CD4-positive, alpha-beta T cell treated with Interleukin-15 for 4 hours (primary cell): ENCODE results near the gene PLXNA4.

Source experiments
- DNase-seq: peaks from one replicate; pipeline ENCODE4 v3.0.0-alpha.2; 2020; ENCODE audit warnings: low spot score

The PLXNA4 gene

DNA sequence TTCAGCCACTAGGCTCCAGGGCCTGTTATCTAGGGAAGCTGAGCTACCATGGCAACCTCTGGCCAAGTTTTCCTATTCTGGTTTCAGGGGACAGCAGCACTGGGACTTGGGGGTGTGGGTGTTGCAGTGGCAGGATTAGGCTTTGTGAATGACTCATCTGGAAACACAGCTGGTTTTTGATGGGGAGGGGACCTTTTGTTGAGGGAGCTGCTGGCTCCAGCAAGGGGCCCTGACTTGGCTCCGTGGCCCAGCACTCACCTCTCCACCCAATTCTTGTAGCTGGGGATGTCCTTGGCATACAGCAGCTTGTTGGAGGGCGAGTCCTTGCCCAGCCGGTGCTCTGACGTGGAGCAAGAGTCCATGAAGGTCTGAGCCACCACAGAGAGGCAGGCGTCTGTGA lies 435.9 kb downstream of the PLXNA4 start:
- DNase-seq = no peak

DNA sequence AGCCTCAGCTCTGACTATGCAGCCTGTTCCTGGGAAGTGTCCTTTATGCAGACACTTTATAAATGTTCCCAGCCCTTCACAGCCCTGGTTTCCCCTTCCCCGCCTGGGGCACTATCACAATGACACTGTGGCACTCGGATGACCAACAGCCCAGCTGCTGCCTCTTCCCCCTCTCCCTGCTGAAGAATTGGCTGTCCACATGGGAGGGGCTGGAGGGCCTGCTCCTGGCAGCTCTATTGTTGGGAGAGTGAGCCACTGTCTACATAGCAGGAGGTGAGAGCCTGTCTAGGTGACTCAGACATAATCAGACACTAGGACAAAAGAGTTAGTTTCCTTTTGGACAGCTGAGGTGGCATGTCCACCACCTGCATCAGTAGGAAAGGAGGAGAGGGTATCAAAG lies 437.5 kb downstream of the PLXNA4 start:
- no peak for DNase-seq

DNA sequence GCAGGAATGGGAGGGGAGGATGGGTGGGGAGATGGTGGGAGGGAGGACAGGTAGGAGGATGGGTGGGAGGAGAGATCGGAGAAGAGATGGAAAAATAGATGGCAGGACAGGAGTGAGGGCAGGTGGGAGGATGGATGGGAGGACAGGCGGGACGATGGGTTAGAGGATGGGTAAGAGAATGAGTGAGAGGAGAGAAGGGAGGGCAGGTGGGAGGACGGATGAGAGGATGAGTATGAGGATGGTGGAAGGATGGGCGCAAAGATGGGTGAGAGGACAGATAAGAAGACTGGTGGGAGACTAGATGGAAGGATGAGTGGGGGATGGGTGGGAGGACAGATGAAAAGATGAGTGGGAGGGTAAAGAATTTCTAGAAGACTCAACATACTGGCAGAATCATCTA lies 438.6 kb downstream of the PLXNA4 start:
- no peak for DNase-seq

DNA sequence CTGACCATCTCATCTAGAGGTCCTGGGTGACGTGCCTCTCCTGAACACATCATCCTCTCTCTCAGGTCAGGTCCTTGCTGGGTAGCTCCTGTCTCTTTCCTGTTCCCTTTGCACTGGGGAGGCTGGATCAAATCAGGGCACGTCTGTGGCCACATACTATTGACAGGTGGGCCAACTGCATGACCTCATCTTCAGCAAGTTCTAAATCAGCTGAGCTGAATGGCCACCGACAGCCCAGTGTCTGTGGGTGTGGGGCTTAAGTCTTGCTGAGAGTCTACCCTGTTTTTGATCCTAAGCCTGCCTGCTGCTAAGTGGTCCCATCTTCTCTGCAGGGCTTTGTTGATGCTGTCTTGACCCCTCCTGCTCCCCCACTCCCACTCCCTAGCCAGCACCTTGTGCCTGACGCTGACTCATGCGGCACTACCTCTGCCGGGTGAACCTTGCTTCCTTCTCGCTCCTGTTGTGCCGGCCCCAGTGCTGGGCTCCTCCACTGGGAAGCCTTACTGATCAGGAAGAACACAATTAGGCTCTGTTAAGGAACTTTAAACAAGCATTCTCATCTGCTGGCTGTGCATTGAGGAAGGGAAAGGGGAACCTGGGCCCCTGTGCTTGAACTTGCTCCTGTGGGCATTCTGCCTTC lies 440.4 kb downstream of the PLXNA4 start:
- no peak for DNase-seq

DNA sequence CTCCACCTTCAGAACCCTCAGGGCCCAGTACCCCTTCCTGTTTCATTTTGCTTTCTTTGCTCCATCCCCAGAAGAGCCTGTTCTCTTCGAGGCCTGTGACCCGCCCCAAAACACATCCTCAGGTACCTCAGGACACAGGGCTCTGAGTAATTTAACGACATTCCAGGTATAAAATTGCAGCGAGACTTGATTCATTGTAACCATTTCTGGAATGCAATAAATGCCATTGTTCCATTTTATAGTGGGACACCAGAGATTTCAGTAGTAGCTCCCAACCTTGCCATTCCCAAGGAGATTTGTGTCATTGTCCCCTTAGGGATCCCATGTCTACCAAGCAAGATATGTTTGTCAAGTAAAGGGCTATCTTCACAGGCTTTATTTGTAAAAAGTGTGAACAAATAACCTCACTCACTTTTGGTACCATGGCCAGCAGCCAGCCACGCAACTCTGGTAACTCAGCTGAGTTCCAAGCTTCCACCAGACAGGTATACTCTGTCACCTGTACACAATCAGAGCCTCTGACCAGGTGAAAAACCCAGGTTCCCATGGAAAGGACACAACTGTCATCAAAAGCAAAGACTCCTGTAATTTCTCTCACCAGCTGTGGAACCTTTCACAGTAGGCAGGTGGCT lies 441.3 kb downstream of the PLXNA4 start:
- no peak for DNase-seq

DNA sequence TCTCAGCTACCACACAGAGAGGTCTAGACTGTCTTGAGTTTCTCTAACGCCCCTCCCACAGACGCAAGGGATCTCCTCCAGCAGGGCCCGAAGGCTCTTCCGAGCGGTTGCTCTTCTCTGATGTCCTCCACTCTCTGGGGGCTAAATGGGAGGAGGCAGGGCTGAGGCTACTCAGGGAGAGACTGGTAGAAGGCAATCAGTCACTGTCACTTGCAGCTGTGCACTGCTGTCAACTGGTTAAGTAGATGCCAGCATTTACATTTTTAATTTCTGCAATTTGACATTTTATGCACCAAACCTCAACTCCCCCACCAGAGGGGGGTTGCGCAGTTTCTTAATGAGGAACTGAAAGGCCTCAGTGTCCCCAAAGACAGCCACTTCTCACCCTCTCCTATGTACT lies 442.8 kb downstream of the PLXNA4 start:
- DNase-seq = no peak

DNA sequence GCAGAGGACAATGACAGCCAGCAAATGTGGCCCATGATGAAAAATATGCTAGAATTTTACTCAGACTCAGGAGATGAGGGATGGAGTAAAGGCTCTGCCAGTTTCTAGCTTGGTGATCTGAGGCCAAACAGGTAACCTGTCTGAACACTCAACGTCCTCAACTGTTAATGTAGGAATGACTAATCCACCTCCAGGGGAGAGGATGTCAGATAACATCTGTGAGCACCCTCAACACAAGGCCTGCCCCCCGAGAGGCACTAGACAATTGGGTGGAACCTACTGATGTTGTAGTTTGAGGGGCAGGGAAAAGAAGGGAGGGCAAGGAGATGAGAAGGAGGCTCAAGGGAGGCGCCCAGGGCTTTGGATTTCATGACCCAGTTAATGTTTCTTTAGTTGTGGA lies 445.1 kb downstream of the PLXNA4 start:
- DNase-seq = no peak

DNA sequence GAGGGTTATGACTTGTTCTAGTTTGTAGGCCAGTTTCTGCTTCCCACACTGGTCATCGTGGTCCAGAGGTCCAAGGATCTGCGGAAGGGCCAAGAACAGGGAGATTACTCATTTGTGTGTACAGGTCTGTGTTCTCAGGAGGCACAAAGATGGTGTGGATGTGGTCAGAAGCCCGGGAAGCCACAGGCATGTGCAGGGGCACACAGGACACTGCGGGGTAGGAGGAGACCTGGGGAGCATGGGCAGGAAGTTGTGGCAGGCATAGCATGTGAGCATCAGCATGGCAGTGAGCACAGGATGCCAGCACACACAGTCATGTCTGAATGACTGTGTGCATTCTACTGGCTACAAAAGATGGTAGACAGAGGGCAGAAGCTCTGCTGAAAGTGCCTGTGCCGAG lies 445.8 kb downstream of the PLXNA4 start:
- DNase-seq = no peak

DNA sequence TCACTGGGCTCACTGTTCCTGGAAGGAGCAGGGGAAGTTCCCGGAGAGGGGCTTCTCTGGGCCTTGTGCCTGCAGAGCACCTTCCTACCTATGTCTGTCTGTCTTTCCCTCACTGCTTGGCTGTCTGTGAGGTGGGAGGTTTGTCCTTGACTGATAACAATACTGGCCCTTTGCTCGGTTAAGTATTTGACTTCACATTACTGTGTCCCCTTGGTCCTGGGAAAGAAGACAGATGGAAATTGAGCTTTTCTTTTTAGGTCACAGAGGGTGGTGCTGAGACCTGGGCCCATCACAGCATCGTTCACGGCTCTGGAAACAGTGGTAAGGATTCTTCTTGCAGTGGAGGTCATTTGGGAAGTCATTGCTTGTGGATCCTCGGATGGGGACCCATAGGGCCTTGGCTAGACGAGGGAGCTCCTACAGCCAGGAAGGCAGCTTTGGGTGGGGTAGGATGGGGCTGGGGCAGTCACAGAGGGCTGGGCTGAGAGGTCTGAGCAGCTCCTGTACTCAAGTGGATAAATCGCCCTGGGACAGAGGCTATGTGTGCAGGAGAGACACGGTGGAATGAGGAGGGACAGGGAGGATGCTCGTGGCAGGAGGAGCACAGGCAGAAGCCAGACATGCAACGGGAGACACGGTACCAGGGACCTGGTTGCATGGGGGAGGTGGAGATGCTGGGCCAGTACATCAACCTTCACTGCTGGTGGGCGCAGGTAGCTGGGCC lies 450.2 kb downstream of the PLXNA4 start:
- DNase-seq = no peak

DNA sequence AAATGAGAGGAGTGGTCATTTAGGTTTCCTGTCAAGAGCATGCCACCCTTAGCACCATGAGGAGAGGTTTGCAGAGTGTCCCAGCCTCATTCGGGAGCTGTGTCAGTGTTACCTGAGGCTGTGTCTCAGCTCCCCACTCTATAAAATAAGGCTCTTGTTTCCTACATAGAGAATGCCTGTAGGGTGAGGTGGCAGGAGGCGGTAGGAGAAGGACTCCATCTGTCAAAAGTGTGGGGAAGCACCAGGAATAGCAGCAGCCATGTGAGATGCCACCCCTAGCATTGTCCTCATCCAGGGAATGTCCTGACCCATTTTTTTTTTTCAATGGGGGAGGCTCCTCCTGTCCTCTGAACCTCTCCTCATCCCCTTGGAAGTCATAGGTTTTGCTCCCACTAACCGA lies 451.2 kb downstream of the PLXNA4 start:
- no peak for DNase-seq

DNA sequence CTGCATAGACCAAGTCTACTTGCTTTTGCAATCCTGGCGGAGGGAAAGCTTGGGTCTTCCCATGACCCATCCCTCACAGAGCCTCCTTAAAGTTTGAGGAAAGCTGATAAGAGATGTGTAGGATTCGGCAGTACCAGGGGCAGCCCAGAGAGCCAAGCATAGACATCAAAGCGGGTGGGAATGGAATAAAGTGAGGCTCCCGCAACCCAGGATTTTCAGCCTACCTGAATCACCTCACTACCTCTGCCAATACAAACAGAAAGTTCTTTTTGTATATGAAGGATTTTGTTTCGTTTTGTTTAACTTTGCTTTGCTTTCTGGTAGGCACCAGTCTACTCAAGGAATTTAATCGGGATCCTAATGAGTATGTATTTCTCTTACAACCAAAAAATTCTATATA lies 451.7 kb downstream of the PLXNA4 start:
- no peak for DNase-seq

DNA sequence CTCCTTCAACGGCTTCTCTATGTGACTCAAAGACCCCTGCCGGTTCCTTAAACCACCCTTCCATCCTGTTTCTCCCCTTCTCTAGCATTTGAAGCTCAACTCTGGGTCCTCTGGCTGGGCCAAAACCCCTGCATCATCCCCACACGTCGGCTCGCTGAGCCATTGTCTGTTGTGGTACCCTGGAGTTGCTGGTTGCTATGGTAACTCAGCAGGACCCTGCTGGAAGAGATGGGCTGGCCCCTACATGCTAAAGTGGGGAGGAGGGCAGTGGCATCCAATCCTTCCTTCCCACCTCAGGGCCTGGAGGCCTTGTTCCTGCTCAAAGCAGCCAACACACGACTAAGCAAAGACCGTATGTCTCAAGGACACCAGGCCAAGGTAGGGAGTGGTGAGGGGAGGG lies 452.5 kb downstream of the PLXNA4 start:
- DNase-seq = no peak

DNA sequence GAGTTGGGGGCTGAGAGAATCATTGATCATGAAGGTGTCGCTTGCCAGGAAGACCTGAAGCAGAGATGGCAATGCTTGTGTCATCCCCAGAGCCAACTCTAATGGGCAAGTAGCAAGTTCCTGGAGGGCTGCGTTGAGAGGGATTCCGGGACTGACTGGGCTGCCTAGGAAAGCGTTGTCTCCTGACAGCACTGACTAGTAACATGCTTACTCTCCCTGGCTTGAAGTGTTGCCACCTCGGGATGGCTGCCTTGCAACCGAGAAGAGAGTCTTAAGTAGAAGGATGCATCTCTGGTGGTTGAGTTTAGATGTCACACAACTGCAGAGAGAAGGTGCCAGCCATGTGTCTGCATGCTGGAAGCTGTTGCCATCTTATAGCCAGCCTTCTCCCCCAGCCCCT lies 453.4 kb downstream of the PLXNA4 start:
- no peak for DNase-seq

DNA sequence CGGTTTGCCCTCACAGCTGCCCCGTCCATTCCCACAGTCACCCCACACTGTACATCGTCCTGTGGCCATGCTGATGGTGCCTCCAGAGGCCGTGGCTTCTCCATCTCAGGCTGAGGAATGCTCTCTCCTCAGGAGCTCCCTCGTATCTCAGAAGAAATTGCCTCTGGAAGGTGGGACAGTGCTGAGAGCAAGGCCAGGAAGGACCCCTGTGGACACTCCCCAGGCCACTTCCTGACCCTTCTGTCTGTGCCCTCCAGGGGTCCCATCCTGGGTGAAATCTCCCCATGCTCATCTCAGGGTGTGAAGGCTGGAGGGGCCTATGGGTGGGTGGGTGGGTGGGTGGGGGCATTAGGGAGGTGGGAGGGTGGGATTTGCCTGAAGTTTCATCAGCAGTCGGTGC lies 454.3 kb downstream of the PLXNA4 start:
- DNase-seq = no peak

DNA sequence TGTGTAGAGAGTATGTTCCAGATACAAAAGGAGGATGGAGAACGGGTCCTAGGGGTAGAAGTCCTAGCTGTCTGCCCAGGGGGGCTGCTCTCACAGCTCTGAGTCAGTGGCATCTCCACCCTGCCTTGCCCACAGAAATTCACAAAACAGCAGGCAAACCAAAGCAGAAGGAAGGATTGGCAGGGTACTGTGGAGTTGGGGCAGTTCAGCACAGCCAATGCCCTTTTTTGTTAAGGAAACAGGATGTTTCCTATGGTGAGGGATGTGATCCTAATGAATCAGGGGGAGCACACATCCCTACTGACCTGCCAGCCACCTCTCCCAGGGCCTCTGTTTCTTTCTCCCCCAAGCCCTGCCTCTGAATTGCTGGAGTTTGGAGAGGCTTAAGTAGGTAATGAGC lies 457.6 kb downstream of the PLXNA4 start:
- no peak for DNase-seq

DNA sequence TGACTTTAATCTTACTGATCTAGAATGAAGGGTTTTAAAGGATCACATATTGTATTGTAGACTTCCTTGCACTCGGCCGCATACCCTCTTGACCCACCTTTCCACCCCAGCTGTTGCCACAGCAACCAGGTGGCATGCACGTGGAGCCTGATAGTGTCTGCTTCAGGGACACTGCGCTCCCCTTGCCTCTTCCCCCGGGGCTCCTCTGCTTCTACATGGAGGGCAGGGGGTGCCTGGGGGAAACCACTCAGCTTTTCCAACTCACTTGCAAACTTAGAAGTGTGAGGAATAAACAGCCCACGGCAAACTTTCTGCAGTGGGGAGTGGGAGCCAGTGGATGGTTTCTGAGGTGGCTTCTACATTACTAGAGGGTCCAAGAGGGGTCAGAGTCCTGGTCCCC lies 458.6 kb downstream of the PLXNA4 start:
- DNase-seq = no peak

DNA sequence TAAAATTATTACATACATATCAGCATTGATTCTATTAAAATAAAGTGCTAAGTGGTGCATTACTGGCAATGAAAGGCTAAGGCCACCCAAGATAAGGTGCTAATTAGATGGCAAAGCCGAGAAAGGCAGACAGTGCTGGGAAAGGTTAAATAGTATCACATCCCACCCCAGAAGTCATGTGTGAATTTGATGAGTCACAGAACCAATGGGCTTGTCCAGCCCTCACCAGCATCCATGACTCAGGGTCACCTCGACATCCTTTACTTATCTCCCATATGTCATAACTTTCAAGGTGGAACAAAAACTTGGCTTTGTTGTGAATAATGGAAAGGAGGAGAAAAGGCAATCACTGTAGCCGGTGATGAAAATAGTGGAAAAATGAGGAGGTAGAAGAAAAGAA lies 459.1 kb downstream of the PLXNA4 start:
- no peak for DNase-seq

DNA sequence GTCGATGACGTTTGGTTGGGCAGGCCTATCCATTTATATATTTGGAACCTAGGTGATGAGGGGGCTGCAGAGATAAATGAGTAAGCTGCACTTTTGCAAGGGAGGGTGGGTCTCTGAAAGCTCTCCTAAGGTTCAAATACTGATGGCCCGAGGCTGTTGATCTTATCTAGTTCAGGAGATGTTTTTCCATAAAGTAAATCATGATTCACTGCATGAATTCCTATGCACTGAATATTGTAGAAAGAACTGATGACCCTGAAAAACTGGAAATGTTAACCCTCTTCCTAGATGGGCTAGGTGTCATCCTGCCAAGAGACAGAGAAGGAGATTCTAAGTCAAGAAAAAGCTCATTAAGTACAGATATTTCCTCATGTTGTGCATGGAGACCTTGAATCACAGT lies 459.9 kb downstream of the PLXNA4 start:
- DNase-seq = no peak

DNA sequence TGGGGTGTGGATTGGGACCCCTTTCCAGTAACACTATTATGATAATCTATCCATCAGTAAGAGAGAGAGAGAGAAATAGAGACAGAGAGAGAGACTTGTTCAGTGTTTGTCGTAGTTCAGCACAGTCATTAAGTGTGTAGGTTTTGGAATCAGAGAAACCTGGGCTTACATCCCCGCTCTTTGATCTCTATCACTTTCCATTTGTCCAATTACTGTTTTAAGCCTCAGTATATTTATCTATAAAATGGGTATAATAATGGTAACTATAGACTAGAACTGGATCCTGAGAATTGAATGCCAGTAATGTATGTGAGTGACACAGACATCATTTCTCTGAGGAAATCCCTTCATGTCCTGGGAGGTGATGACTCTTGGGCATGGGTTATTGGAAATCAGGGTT lies 460.5 kb downstream of the PLXNA4 start:
- DNase-seq = no peak

DNA sequence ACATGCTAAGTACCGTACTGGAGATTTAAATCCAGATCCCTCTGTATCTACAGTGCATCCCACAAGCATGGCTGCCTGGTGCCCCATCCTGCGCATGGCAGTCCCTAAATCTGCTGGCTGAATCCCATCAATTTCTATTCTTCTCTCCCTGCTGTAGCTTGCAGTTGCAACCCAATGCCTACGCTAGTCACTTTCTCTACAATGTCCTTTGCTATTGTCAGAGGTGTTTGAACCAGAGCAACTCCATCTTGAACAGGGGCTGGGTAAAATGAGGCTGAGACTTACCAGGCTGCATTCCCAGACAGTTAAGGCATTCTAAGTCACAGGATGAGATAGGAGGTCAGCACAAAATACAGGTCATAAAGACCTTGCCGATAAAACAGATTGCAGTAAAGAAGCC lies 461.2 kb downstream of the PLXNA4 start:
- DNase-seq = no peak

DNA sequence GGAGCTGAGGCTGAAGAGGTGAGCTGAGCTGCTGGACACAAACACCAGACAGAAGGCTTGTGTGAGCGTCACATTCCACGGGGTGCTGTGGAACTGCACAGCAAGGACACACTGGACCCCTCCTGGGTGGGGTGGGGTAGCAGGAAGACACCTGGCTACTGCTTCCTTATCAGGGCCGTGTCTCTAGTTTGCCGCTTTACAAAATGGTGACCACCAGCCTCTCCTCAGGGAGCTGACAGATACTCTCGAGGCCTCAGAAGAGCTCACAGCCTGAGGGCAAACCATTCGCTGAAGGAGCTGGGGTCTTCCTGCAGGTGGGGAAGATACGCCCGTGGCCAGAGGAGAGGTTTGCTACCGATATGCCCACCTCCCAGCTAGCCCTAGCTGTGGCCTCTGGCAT lies 461.9 kb downstream of the PLXNA4 start:
- no peak for DNase-seq

DNA sequence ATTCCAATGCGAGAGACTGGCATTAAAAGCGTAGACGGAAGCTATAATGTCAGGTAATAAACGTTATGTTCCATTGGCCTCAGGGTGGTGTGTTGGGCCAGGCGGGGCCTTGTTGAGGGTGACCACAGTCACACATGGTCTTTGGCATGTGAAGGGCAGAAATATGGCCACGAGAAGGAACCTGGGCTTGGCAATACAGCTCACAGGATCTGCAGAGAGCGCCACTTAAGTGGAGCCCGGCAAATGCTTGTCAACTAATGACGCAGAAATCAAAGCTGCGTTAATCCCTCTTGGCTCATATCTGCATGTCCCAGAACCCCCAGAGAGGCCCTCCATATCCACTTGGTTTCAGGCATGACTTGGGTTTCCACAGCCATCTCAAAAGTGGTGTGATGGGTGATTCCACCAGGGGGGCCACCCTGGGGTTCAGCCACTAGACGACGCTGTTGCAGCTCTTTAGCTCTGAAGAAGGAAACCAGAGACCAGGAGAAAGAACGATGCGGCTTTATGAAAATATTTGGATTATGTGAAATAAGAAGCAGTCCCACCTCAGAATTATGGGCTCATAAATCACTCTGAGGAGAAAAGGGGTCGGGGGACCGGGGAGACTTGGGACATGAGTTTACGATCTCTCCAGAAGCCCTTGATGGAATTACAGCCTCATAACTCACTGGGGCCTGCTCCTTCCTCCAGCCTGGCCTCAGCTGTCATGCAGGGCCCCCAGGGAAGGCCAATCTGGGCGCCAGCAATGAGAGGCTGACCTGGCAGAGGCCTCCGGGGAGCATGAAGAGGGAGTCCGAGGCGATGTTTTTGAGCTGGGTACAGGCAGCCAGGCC lies 462.5 kb downstream of the PLXNA4 start:
- no peak for DNase-seq

DNA sequence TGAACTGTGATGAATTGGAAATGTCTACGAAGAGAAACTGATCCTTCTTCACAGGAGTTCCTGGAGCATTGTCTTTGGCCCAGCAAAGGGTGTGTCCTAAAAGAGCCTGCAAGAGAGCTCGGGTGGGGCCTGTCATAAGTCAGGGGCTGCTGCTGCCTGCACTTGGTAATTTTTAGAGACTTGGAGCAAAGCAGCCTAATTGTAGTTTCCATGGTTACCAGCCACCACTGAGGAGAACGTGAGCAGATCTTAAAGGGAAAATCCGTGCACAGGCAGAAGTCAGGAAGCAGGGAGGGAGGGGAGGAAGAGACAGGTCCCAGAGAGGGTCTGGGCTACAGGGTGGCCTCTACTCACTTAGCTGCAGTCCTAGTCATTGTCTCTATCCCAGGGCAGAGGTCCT lies 463.6 kb downstream of the PLXNA4 start:
- DNase-seq = no peak
